H1 (cell line): Measurements from ENCODE around the gene GLB1L3. TPM values are rescaled to one million over a fixed set of nuclear protein-coding genes. Genes with fewer than 3 reads are reported as not detected.

Experiments
- CTCF ChIA-PET: fragments of 300-600 bp; sonication (Branson Sonifier 250); formaldehyde crosslinking; loops from one replicate; lab custom pipeline; 2021; ENCODE audit not compliant: partially characterized antibody; lab: Charles Lee
- POLR2A ChIA-PET: fragments of 300-600 bp; sonication (Branson Sonifier 250); formaldehyde crosslinking; loops from one replicate; lab custom pipeline; 2021; ENCODE audit warnings: inconsistent platforms; ENCODE audit not compliant: partially characterized antibody; lab: Charles Lee
- DNase-seq, 2 experiments: peaks; one replicate each; pipeline versions ENCODE4 v3.0.0 to v3.0.0-alpha.2; 2010 to 2022; ENCODE audit warnings: low spot score in 2 of 2, low read depth in 1 of 2, mixed read lengths in 1 of 2
- FAIRE-seq: peaks from 2 replicates; lab custom pipeline; 2011; peaks lifted over from hg19 to GRCh38; lab: Jason Lieb, UNC
- H2AFZ ChIP-seq: 2 replicates; pipeline ENCODE4 v1.8.1; 2012; ENCODE audit warnings: low read length, inconsistent platforms
- H2AK5ac ChIP-seq: 2 replicates; pipeline ENCODE4 v1.6.1; 2013; ENCODE audit warnings: low read depth, low read length
- H2BK120ac ChIP-seq: replicated peaks from 2 replicates; pipeline ENCODE3; 2013; ENCODE audit warnings: low read depth, low read length, inconsistent platforms
- H2BK12ac ChIP-seq: 2 replicates; pipeline ENCODE4 v1.6.1; 2013; ENCODE audit warnings: low read depth, low read length
- H2BK15ac ChIP-seq: 2 replicates; pipeline ENCODE4 v1.6.1; 2013; ENCODE audit warnings: low read length
- H2BK20ac ChIP-seq: 2 replicates; pipeline ENCODE4 v1.6.1; 2013; ENCODE audit warnings: low read length
- H2BK5ac ChIP-seq: 2 replicates; pipeline ENCODE4 v1.6.1; 2013; ENCODE audit warnings: low read depth, low read length
- H3K14ac ChIP-seq: 2 replicates; pipeline ENCODE4 v1.6.1; 2013; ENCODE audit warnings: inconsistent platforms; ENCODE audit not compliant: insufficient read length
- H3K18ac ChIP-seq: 2 replicates; pipeline ENCODE4 v1.6.1; 2013; ENCODE audit warnings: low read length; ENCODE audit errors: extremely low read depth
- H3K23ac ChIP-seq: 2 replicates; pipeline ENCODE4 v1.6.1; 2013; ENCODE audit warnings: inconsistent platforms; ENCODE audit not compliant: insufficient read length
- H3K23me2 ChIP-seq: 2 replicates; pipeline ENCODE4 v1.6.1; 2013; ENCODE audit warnings: low read depth, low read length
- H3K27ac ChIP-seq: 2 replicates; pipeline ENCODE4 v1.6.1; 2011; ENCODE audit warnings: low read depth, low read length, inconsistent platforms
- H3K27me3 ChIP-seq, 4 experiments: replicated peaks in 1 of 4; 1 replicate in 1 of 4; 2 replicates in 3 of 4; pipeline versions ENCODE4 v1.6.1 to v1.8.1; 2011 to 2013; ENCODE audit warnings: low read length in 3 of 4, mild to moderate bottlenecking in 3 of 4, inconsistent platforms in 2 of 4, mixed read lengths in 2 of 4, moderate library complexity in 1 of 4; ENCODE audit not compliant: control insufficient read depth in 3 of 4, insufficient read depth in 3 of 4; ENCODE audit errors: extremely low read depth in 1 of 4
- H3K36me3 ChIP-seq, 4 experiments: 2 replicates each; pipeline versions ENCODE4 v1.6.1 to v1.8.1; 2011 to 2013; ENCODE audit warnings: mild to moderate bottlenecking in 4 of 4, low read length in 3 of 4, moderate library complexity in 2 of 4, control low read depth in 1 of 4, inconsistent platforms in 1 of 4; ENCODE audit not compliant: insufficient read depth in 4 of 4, control insufficient read depth in 2 of 4
- H3K4ac ChIP-seq: replicated peaks from 2 replicates; pipeline ENCODE3; 2013; ENCODE audit warnings: low read length, low read depth, mixed read lengths, inconsistent platforms; ENCODE audit not compliant: insufficient read length
- H3K4me1 ChIP-seq, 4 experiments: replicated peaks in 1 of 4; 1 replicate in 1 of 4; 2 replicates in 3 of 4; pipeline versions ENCODE4 v1.6.1 to v1.8.1; 2011 to 2013; ENCODE audit warnings: low read length in 3 of 4, inconsistent platforms in 2 of 4, mixed read lengths in 1 of 4; ENCODE audit not compliant: insufficient read depth in 4 of 4, control insufficient read depth in 3 of 4
- H3K4me2 ChIP-seq, 2 experiments: 2 replicates each; pipeline versions ENCODE4 v1.6.1 to v1.8.1; 2011 to 2013; ENCODE audit warnings: low read depth in 2 of 2, low read length in 2 of 2, control low read depth in 1 of 2, inconsistent platforms in 1 of 2, mild to moderate bottlenecking in 1 of 2; ENCODE audit not compliant: insufficient read depth in 1 of 2
- H3K4me3 ChIP-seq, 4 experiments: fragments of 200-600, 300-600 bp in 1 of 4; sonication (generic), shearing (Covaris generic), sonication (Bioruptor Twin) in 1 of 4; 2 replicates each; pipeline versions ENCODE4 v1.5.1 to v1.8.1; 2011 to 2016; ENCODE audit warnings: low read length in 4 of 4, low read depth in 3 of 4, control low read depth in 2 of 4, inconsistent platforms in 2 of 4, mild to moderate bottlenecking in 2 of 4, mixed read lengths in 1 of 4, moderate library complexity in 1 of 4; ENCODE audit not compliant: insufficient read depth in 2 of 4; ENCODE audit errors: extremely low read depth in 1 of 4
- H3K56ac ChIP-seq: replicated peaks from 2 replicates; pipeline ENCODE3; 2013; ENCODE audit warnings: low read depth, mild to moderate bottlenecking, mixed read lengths, low read length, inconsistent platforms; ENCODE audit not compliant: insufficient read length
- H3K79me1 ChIP-seq: 2 replicates; pipeline ENCODE4 v1.6.1; 2013; ENCODE audit warnings: low read depth, low read length, control low read depth
- H3K79me2 ChIP-seq, 2 experiments: 2 replicates each; pipeline versions ENCODE4 v1.6.1 to v1.8.1; 2012 to 2013; ENCODE audit warnings: low read length in 2 of 2, mild to moderate bottlenecking in 2 of 2, inconsistent platforms in 1 of 2; ENCODE audit not compliant: insufficient read depth in 2 of 2, control insufficient read depth in 1 of 2
- H3K9ac ChIP-seq, 4 experiments: replicated peaks in 1 of 4; 1 replicate in 1 of 4; 2 replicates in 3 of 4; pipeline versions ENCODE4 v1.6.1 to v1.8.1; 2011 to 2013; ENCODE audit warnings: low read depth in 3 of 4, low read length in 3 of 4, control low read depth in 2 of 4, mild to moderate bottlenecking in 2 of 4, moderate library complexity in 2 of 4, inconsistent platforms in 1 of 4; ENCODE audit errors: extremely low read depth in 1 of 4
- H3K9me3 ChIP-seq, 2 experiments: 2 replicates each; pipeline versions ENCODE4 v1.6.1 to v1.8.1; 2012 to 2013; ENCODE audit warnings: mild to moderate bottlenecking in 2 of 2, moderate library complexity in 2 of 2, control low read depth in 1 of 2, inconsistent platforms in 1 of 2, low read depth in 1 of 2, low read length in 1 of 2, mixed read lengths in 1 of 2; ENCODE audit not compliant: insufficient read depth in 2 of 2
- H4K20me1 ChIP-seq, 2 experiments: replicated peaks in 1 of 2; 2 replicates each; pipeline versions ENCODE3 to v1.8.1; 2011 to 2013; ENCODE audit warnings: inconsistent platforms in 2 of 2, low read length in 2 of 2, mild to moderate bottlenecking in 1 of 2; ENCODE audit not compliant: insufficient read depth in 2 of 2, control insufficient read depth in 1 of 2
- H4K5ac ChIP-seq: 2 replicates; pipeline ENCODE4 v1.6.1; 2013; ENCODE audit warnings: low read length, low read depth, mixed read lengths, inconsistent platforms; ENCODE audit not compliant: insufficient read length
- H4K8ac ChIP-seq: 2 replicates; pipeline ENCODE4 v1.8.0; 2013; ENCODE audit warnings: mild to moderate bottlenecking, moderate library complexity, low read length, inconsistent platforms; ENCODE audit not compliant: insufficient read depth; ENCODE audit errors: extremely low read depth
- H4K91ac ChIP-seq: replicated peaks from 2 replicates; pipeline ENCODE3; 2013; ENCODE audit warnings: low read length, mixed read lengths, inconsistent platforms; ENCODE audit not compliant: insufficient read length
- ATF2 ChIP-seq: IDR thresholded peaks from 2 replicates; pipeline ENCODE4 v1.6.1; 2012; ENCODE audit warnings: low read length, inconsistent platforms
- BRCA1 ChIP-seq: IDR thresholded peaks from 2 replicates; pipeline ENCODE4 v1.6.1; 2012; ENCODE audit warnings: low read depth, low read length, improper control_type of control experiment
- EZH2 ChIP-seq: fragments of 200-600 bp; sonication (generic); IDR thresholded peaks from 2 replicates; pipeline ENCODE4 v1.7.1; 2012; ENCODE audit warnings: low read depth, mild to moderate bottlenecking, moderate library complexity, low read length, inconsistent platforms; ENCODE audit not compliant: severe bottlenecking
- SIX5 ChIP-seq: IDR thresholded peaks from 2 replicates; pipeline ENCODE4 v1.6.1; 2011; ENCODE audit warnings: mild to moderate bottlenecking, low read depth, low read length
- WGBS, 2 experiments: shearing (Covaris generic) in 1 of 2; methylation state at CpG; one replicate each; pipeline versions ENCODE4 v1.1.6 to v1.1.7; 2013 to 2015; ENCODE audit warnings: low lambda C conversion rate in 2 of 2, mixed read lengths in 2 of 2, inconsistent platforms in 1 of 2, low coverage in 1 of 2, missing lambda C conversion rate in 1 of 2; ENCODE audit not compliant: insufficient replicate concordance in 2 of 2, insufficient coverage in 1 of 2, insufficient read length in 1 of 2; ENCODE audit errors: extremely low coverage in 1 of 2, missing lambda C conversion rate in 1 of 2; 5-methylcytosine and 5-hydroxymethylcytosine counted together
- polyA plus RNA-seq, 7 experiments: library from polyadenylated mRNA; depleted of rRNA in 3 of 7; stranded (reverse) in 5 of 7; unstranded in 2 of 7; fragments of >200 nt in 5 of 7; fragments of 200-250 nt in 2 of 7; gene quantifications; 1 replicate in 5 of 7; 2 replicates in 1 of 7; 4 replicates in 1 of 7; pipeline versions ENCODE4 v1.2.1 to v1.2.3, GENCODE V29; 2011 to 2013; ENCODE audit warnings: missing spikeins in 2 of 7, mixed read lengths in 2 of 7
- total RNA-seq: library from RNA; stranded (reverse); fragmentation: NEBNext Ultra II Directional; extraction: Animal tissue kit (Norgen Biotek cat#: 25700); gene quantifications from 2 replicates; pipeline ENCODE4 v1.2.1, GENCODE V29; 2021

The GLB1L3 gene
- total and polyA plus RNA-seq, 2 of the 8 experiments (the other 6 are each of a cell fraction or from before 2014, with no cell fraction given) = 14.9 to 33.2 TPM

GRCh38 chr11:134288486-134288885 is 12.3 kb downstream of the GLB1L3 start:
- no peaks in the 10 kb centered on the region for H3K79me2 ChIP-seq
- ChIA-PET CTCF (interaction anchor here (1.0 to 3.4 kb wide), 6 partner anchors 9 to 106 kb away, joined by 3 to 11 read pairs (median 4); no protein-coding TSS in a partner anchor), POLR2A (interaction anchor here (1.2 to 6.0 kb wide), 6 partner anchors 9 to 20 kb away, joined by 3 to 42 read pairs (median 4); partner anchors contain the start of gene GLB1L3)
- H3K79me1 ChIP-seq = no peaks in the 10 kb centered on the region
- no peak overlapping the region for H3K9ac ChIP-seq
- H2BK12ac ChIP-seq = no peak overlapping the region
- H3K18ac ChIP-seq = no peak overlapping the region
- H3K23ac ChIP-seq = no peak overlapping the region
- peaks cover 3 to 20% (median 12%) of the 10 kb centered on the region in 4 experiments; a peak in 7 of 8 replicates for H3K36me3 ChIP-seq
- WGBS, 2 experiments = 95% methylated on average over 13 of the region's 13 CpGs; no CpG with 5 or more reads in 1 of the 2 experiments
- no peak overlapping the region for H3K56ac ChIP-seq
- no peak overlapping the region for H3K4me3 ChIP-seq
- H3K23me2 ChIP-seq = no peaks in the 10 kb centered on the region
- DNase-seq (no peak), FAIRE-seq (no peak)
- no peak overlapping the region for H2BK5ac ChIP-seq
- no peaks in the 10 kb centered on the region for H3K9me3 ChIP-seq
- H4K20me1 ChIP-seq = no peaks in the 10 kb centered on the region
- no peak overlapping the region for H4K91ac ChIP-seq
- no peak overlapping the region for H3K4me2 ChIP-seq
- H3K27me3 ChIP-seq = no peaks in the 10 kb centered on the region; a peak in 1 of 7 replicates
- H3K4ac ChIP-seq = no peak overlapping the region
- H2AK5ac ChIP-seq = no peak overlapping the region
- H3K4me1 ChIP-seq = no peaks in the 10 kb centered on the region; a peak in 1 of 7 replicates
- H2BK120ac ChIP-seq = no peak overlapping the region
- no peak overlapping the region for H4K8ac ChIP-seq
- H2BK20ac ChIP-seq = no peak overlapping the region
- H2BK15ac ChIP-seq = no peak overlapping the region
- no peak overlapping the region for H4K5ac ChIP-seq
- H2AFZ ChIP-seq = no peak overlapping the region
- H3K27ac ChIP-seq = no peak overlapping the region
- H3K14ac ChIP-seq = no peak overlapping the region
- TF ChIP-seq ATF2 = no peak
- no peak for TF ChIP-seq EZH2
- no peak for TF ChIP-seq BRCA1
- no peak for TF ChIP-seq SIX5
